Sigmoid colon (tissue), 7 donors: ENCODE results near the gene TNXB. TPM values are rescaled to one million over a fixed set of nuclear protein-coding genes. Genes with fewer than 3 reads are reported as not detected.

Experiments used
- DNase-seq: peaks from one replicate; pipeline ENCODE4 v3.0.0-alpha.2; 2019
- H3K27ac ChIP-seq, 4 donors: fragments of 200-600 bp; sonication (generic); one replicate each; pipeline ENCODE4 v1.5.1; 2016 to 2019; ENCODE audit warnings: mild to moderate bottlenecking in 1 of 4
- H3K27me3 ChIP-seq, 3 donors: fragments of 200-600 bp; sonication (generic); one replicate each; pipeline ENCODE4 v1.5.1; 2019; ENCODE audit warnings: mild to moderate bottlenecking in 1 of 3
- H3K36me3 ChIP-seq, 4 donors: fragments of 200-600 bp; sonication (generic); one replicate each; pipeline ENCODE4 v1.5.1; 2016 to 2019
- H3K4me1 ChIP-seq, 4 donors: fragments of 200-600 bp; sonication (generic); one replicate each; pipeline ENCODE4 v1.5.1; 2017 to 2019
- H3K4me3 ChIP-seq, 4 donors: fragments of 200-600 bp; sonication (generic); one replicate each; pipeline ENCODE4 v1.5.1; 2017 to 2019; ENCODE audit warnings: mild to moderate bottlenecking in 2 of 4, moderate library complexity in 1 of 4
- H3K9me3 ChIP-seq, 4 donors: fragments of 200-600 bp in 3 of 4; sonication (generic) in 3 of 4; one replicate each; pipeline versions ENCODE4 v1.5.1 to v1.6.1; 2013 to 2019
- EP300 ChIP-seq, 4 donors: sonication (generic); formaldehyde crosslinking; IDR thresholded peaks; one replicate each; pipeline ENCODE4 v1.6.1; 2017; ENCODE audit warnings: antibody characterized with exemption in 4 of 4
- POLR2A ChIP-seq, 2 donors: fragments of 450-650 bp; IDR thresholded peaks; one replicate each; pipeline ENCODE4 v1.6.1; 2016; ENCODE audit warnings: antibody characterized with exemption in 2 of 2, mild to moderate bottlenecking in 2 of 2, moderate library complexity in 2 of 2
- POLR2AphosphoS5 ChIP-seq, 4 donors: sonication (generic); formaldehyde crosslinking; IDR thresholded peaks; one replicate each; pipeline ENCODE4 v1.6.1; 2017; ENCODE audit warnings: antibody characterized with exemption in 4 of 4
- WGBS, 2 donors: extraction: QIAGEN DNeasy Blood & Tissue Kit; methylation state at CpG; one replicate each; pipeline ENCODE4 v1.1.7; 2013; 5-methylcytosine and 5-hydroxymethylcytosine counted together
- intact Hi-C: fragments of 100-400 bp; cut with DNase I; formaldehyde crosslinking; loops from one replicate; pipeline ENCODE4 v1.15.1; 2023
- polyA plus RNA-seq, 3 donors: library from polyadenylated mRNA; stranded (reverse); fragments of 200-250 nt; gene quantifications; one replicate each; pipeline ENCODE4 v1.2.3, GENCODE V29; 2013
- total RNA-seq, 4 donors: library from RNA; depleted of rRNA; stranded (reverse); fragments of >200 nt; gene quantifications; one replicate each; pipeline ENCODE4 v1.1.0, GENCODE V29; 2016
- TF ChIP-seq, protein P1 (sequence below), 4 experiments: fragments of 450-650 bp in 3 of 4; fragments of 200-600 bp in 1 of 4; IDR thresholded peaks; one replicate each; pipeline ENCODE4 v1.5.1; 2016 to 2019; ENCODE audit warnings: antibody characterized with exemption in 4 of 4, mild to moderate bottlenecking in 3 of 4, moderate library complexity in 2 of 4
- donor health status: healthy with polysubstance abuse.
- donor health status: Bipolar disorder and iron deficiency.
- donor health status: healthy.

The TNXB gene
- total and polyA plus RNA-seq, 7 donors: 1.4 to 224 (median 66.0) TPM

DNA sequence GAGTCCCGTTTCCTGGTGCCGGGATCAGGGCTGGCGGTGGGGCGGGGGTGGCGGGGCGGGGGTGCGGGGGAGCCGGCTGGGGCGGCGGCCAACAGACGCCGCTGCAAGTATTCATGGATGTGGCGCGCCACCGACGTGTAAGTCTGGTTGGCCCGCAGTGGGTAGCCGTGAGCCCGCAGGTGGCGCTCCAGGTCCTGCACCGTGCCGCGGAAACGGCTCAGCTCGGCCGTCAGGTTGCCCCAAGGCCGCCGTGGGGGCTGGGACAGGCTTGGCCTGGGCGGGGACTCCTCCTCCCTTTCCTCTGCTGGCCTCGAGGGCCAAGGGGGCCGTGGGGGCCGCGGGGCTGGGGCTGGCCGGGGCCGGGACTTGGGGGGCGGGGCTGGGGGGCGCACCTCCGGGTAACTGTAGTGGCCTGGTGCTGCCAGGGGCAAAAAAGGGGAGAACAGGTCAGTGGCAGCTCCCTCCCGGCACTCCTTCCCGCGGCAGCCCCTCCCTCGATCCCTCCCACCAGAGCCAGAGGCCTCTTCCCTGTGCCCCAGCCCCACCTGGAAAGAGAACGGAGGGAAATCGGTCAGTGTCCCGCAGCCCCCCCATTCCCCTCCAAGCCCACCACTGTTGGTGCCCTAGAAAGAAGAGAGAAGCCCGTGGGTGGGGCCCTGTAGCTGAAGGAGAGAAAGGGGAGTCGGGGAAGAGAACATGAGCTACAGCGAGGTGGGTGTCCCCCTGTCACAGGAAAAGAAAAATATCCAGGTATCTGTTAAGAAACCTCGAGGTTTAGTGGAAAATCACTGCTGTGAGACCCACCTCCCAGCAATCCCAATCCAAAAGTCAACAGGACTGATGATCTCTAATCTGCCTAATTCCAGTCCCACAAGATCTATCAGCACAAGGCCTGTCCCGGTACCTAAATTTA, 21.3 kb downstream of the TNXB start:
- peaks cover 0 to 23% (median 15%) of the 10 kb centered on the region in 3 donors for H3K27me3 ChIP-seq
- peaks cover 0 to 31% (median 26%) of the 10 kb centered on the region in 4 donors for H3K4me1 ChIP-seq
- peak overlapping the region; percentile 67 to 78 (median 72) for H3K27ac ChIP-seq
- intact Hi-C loops: no loop called here
- peaks cover 0 to 6% (median 0%) of the 10 kb centered on the region in 4 donors for H3K36me3 ChIP-seq
- 15% methylated on average over 50 of the region's 50 CpGs for WGBS, 2 donors
- peak; percentile 94 for DNase-seq
- TF ChIP-seq POLR2AphosphoS5 (IDR thresholded peaks at IDR 0.05): no peak
- TF ChIP-seq EP300 (IDR thresholded peaks at IDR 0.05): no peak
- TF ChIP-seq POLR2A (IDR thresholded peaks at IDR 0.05): no peak
- TF ChIP-seq, protein P1, sequence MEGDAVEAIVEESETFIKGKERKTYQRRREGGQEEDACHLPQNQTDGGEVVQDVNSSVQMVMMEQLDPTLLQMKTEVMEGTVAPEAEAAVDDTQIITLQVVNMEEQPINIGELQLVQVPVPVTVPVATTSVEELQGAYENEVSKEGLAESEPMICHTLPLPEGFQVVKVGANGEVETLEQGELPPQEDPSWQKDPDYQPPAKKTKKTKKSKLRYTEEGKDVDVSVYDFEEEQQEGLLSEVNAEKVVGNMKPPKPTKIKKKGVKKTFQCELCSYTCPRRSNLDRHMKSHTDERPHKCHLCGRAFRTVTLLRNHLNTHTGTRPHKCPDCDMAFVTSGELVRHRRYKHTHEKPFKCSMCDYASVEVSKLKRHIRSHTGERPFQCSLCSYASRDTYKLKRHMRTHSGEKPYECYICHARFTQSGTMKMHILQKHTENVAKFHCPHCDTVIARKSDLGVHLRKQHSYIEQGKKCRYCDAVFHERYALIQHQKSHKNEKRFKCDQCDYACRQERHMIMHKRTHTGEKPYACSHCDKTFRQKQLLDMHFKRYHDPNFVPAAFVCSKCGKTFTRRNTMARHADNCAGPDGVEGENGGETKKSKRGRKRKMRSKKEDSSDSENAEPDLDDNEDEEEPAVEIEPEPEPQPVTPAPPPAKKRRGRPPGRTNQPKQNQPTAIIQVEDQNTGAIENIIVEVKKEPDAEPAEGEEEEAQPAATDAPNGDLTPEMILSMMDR (IDR thresholded peaks at IDR 0.05): peak in 2 of 4 experiments; percentile 15 to 43
- peak overlapping the region in 3 of 4 donors; percentile 16 to 37 (median 31) for H3K4me3 ChIP-seq
- H3K9me3 ChIP-seq: no peaks in the 10 kb centered on the region

DNA sequence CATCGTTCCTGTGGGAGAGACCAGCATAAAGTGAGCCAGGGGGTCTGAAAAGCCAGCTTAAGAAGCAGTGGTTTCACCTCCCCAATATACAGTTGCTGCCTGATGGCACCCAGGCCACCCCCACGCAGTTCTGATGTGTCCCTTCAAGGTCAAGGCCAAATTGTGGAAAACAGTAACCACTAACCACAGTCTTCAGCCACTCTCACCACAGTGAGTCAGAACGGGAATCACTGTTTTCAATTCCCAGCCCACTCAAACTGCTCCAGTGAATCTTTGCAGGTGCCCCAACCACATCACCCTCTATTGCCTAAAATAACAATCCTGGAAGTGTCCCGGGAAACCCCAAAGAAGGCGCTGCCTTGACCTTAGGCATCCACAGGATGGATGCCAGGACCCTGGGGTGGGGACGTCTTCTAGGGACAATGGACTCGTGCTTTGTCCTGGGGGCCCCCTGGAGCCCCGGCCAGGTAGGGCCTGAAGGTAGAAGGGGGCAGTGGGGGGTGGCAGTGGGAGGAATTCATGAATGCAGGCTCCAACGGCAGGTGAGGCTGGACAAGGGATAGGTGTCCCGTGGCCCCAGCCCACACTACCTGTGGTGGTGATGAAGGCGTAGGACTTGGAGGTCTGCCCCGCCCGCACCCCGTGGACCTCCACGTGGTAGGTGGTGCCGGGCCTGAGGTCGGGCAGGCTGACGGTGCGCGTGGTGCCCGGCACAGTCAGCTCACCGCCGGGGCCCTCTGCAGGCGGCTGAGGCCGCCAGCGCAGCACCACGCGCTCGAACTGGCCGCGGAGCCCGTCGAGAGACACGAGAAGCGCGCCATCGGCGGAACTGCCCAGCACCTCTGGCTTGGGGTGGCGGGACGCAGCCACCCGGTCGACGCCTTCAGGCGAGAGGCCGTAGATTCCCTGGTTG, 22.2 kb downstream of the TNXB start:
- intact Hi-C loops: no loop called here

DNA sequence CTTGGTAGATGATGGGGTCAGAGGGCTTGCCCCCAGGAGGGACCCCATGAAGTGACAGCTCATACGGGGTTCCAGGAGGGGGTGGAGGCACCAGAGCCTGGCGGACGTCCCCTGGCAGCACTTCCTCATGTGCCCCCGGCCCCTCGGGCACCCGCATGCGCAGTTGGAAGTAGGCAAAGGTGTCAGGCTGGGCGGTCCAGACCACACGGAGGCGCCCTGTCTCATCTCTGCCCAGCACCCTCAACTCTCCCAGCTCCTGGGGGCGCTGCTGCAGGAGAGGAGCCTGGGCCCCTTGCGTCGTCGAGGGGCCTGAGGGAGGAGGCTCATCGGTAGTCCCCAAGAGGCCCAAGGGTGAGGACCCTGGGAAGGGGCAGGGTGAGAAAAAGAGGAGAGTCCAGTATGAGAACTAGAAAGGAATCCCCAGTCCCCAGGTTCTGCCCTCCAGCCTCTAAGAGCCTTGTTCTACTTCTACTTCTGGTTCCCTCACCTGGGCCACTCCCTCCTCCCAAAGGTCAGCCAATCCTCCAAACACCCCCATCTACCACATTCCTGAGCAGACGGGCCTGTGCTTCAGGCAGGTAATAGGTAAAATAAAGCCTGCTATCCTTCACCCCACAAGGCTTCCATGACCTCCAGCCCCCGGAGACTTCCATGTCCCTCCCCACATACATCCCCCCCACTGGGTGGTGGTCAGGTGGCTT, 23.2 kb downstream of the TNXB start:
- H3K27me3 ChIP-seq: peaks cover 0 to 23% (median 15%) of the 10 kb centered on the region in 3 donors
- intact Hi-C loops: no loop called here
- H3K36me3 ChIP-seq: peaks cover 0 to 6% (median 0%) of the 10 kb centered on the region in 4 donors
- DNase-seq: no peak
- H3K4me3 ChIP-seq: no peak overlapping the region
- peaks cover 0 to 27% (median 20%) of the 10 kb centered on the region in 4 donors for H3K4me1 ChIP-seq
- H3K9me3 ChIP-seq: no peaks in the 10 kb centered on the region
- TF ChIP-seq, protein P1 (IDR thresholded peaks at IDR 0.05): no peak
- TF ChIP-seq POLR2AphosphoS5 (IDR thresholded peaks at IDR 0.05) (no peak), POLR2A (IDR thresholded peaks at IDR 0.05) (no peak), EP300 (IDR thresholded peaks at IDR 0.05) (no peak)
- 82 to 87% methylated on average over 17 of the region's 17 CpGs for WGBS, 2 donors
- peak overlapping the region; percentile 12 to 78 (median 70) for H3K27ac ChIP-seq

More for the DNA sequence above, 22.2 kb downstream of the TNXB start:
- no peak for DNase-seq
- peaks cover 0 to 24% (median 17%) of the 10 kb centered on the region in 4 donors for H3K4me1 ChIP-seq
- peaks cover 0 to 6% (median 0%) of the 10 kb centered on the region in 4 donors for H3K36me3 ChIP-seq
- no peaks in the 10 kb centered on the region for H3K9me3 ChIP-seq
- peak overlapping the region in 3 of 4 donors; percentile 16 to 37 (median 31) for H3K4me3 ChIP-seq
- peaks cover 0 to 23% (median 15%) of the 10 kb centered on the region in 3 donors for H3K27me3 ChIP-seq
- TF ChIP-seq POLR2AphosphoS5 (IDR thresholded peaks at IDR 0.05): no peak
- WGBS, 2 donors: 31 to 42% methylated on average over 45 of the region's 45 CpGs
- peak overlapping the region; percentile 67 to 78 (median 72) for H3K27ac ChIP-seq

DNA sequence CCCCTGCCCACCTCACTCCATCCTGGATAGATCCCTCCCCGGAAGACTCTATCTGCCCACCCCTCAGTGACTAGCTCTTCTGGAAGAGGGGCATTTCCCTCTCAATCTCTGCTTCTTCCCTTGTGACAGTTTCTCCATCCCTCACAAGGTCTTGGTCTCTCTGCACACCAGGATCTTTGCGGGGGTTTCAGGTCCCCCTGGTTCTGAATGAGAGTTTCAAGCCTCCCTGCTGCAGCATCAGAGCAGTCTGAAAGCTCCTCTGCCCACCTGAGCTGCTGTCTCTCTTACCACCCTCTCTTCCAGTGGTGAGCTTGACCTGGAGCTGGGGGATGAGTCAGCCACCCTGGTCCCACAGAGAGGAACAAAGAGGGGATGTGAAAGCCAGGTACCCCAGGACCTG, 24.4 kb downstream of the TNXB start:
- Histone ChIP-seq H3K27ac (peak overlapping the region in 1 of 4 donors; percentile 78), H3K4me1 (peaks cover 0 to 27% (median 20%) of the 10 kb centered on the region in 4 donors), H3K36me3 (peaks cover 0 to 6% (median 0%) of the 10 kb centered on the region in 4 donors), H3K27me3 (peaks cover 0 to 23% (median 15%) of the 10 kb centered on the region in 3 donors), H3K4me3 (no peak overlapping the region), H3K9me3 (no peaks in the 10 kb centered on the region)
- no peak for DNase-seq
- intact Hi-C loops: no loop called here
- TF ChIP-seq POLR2AphosphoS5 (IDR thresholded peaks at IDR 0.05): no peak
- TF ChIP-seq, protein P1 (IDR thresholded peaks at IDR 0.05): no peak
- no peak for TF ChIP-seq EP300 (IDR thresholded peaks at IDR 0.05)
- WGBS, 2 donors: 95 to 96% methylated on average over 2 of the region's 2 CpGs
